GM12878 (cell line): ENCODE data around the gene RMI2. TPM values are rescaled to one million over a fixed set of nuclear protein-coding genes. Genes with fewer than 3 reads are reported as not detected.
A peak's percentile ranks its signal among the peaks of the same experiment; 100 is the strongest.

Experiments
- ASH2L ChIP-seq: fragments of 300-600, 200-600 bp; sonication (generic); IDR thresholded peaks from 2 replicates; pipeline ENCODE4 v1.6.1; 2017; ENCODE audit warnings: low read depth, mild to moderate bottlenecking, borderline replicate concordance
- BACH1 ChIP-seq: fragments of 450-650 bp; IDR thresholded peaks from 2 replicates; pipeline ENCODE4 v1.6.1; 2017; ENCODE audit warnings: mild to moderate bottlenecking, borderline replicate concordance
- CBFB ChIP-seq: IDR thresholded peaks from 2 replicates; pipeline ENCODE4 v1.6.1; 2016; ENCODE audit warnings: antibody characterized with exemption, low read depth
- CEBPB ChIP-seq, 2 experiments: fragments of 150-350 bp in 1 of 2; IDR thresholded peaks; 2 replicates each; pipeline ENCODE4 v1.6.1; 2012 to 2014; ENCODE audit warnings: low read depth in 2 of 2, low read length in 2 of 2, borderline replicate concordance in 1 of 2, inconsistent platforms in 1 of 2
- CREB1 ChIP-seq: IDR thresholded peaks from 2 replicates; pipeline ENCODE4 v1.6.1; 2012; ENCODE audit warnings: low read depth, mild to moderate bottlenecking, inconsistent platforms
- CUX1 ChIP-seq: IDR thresholded peaks from 2 replicates; pipeline ENCODE4 v1.6.1; 2012; ENCODE audit warnings: improper control_type of control experiment, low read depth, low read length; ENCODE audit not compliant: insufficient replicate concordance
- DPF2 ChIP-seq: fragments of 450-650 bp; IDR thresholded peaks from 2 replicates; pipeline ENCODE4 v1.6.1; 2017; ENCODE audit warnings: mild to moderate bottlenecking
- EED ChIP-seq: sonication (generic); IDR thresholded peaks from 2 replicates; pipeline ENCODE4 v1.6.1; 2016; ENCODE audit warnings: antibody characterized with exemption, low read depth
- EZH2 ChIP-seq: IDR thresholded peaks from 2 replicates; pipeline ENCODE4 v1.6.1; 2012; ENCODE audit warnings: low read depth, mild to moderate bottlenecking, control low read depth, inconsistent platforms, low read length, borderline replicate concordance; ENCODE audit not compliant: control insufficient read depth
- IKZF2 ChIP-seq, 2 experiments: fragments of 450-650 bp; IDR thresholded peaks; 2 replicates each; pipeline ENCODE4 v1.6.1; 2017; ENCODE audit warnings: mild to moderate bottlenecking in 2 of 2, moderate library complexity in 2 of 2
- IRF3 ChIP-seq: fragments of 450-650 bp; IDR thresholded peaks from 2 replicates; pipeline ENCODE4 v1.6.1; 2014; ENCODE audit warnings: mild to moderate bottlenecking
- JUNB ChIP-seq: IDR thresholded peaks from 2 replicates; pipeline ENCODE4 v1.6.1; 2016; ENCODE audit warnings: antibody characterized with exemption, mild to moderate bottlenecking
- PAX5 ChIP-seq: IDR thresholded peaks from 2 replicates; pipeline ENCODE4 v1.6.1; 2011; ENCODE audit warnings: low read depth, low read length, borderline replicate concordance
- POLR2AphosphoS5 ChIP-seq: IDR thresholded peaks from 2 replicates; pipeline ENCODE4 v1.6.1; 2011; ENCODE audit warnings: mild to moderate bottlenecking, low read length, inconsistent platforms
- RUNX3 ChIP-seq: IDR thresholded peaks from 2 replicates; pipeline ENCODE4 v1.6.1; 2012; ENCODE audit warnings: low read length, inconsistent platforms
- SPI1 ChIP-seq: IDR thresholded peaks from 2 replicates; pipeline ENCODE4 v1.6.1; 2011; ENCODE audit warnings: low read depth, mild to moderate bottlenecking, low read length, moderate library complexity, borderline replicate concordance; ENCODE audit not compliant: insufficient read depth
- SREBF1 ChIP-seq: IDR thresholded peaks from 2 replicates; pipeline ENCODE4 v1.6.1; 2012; ENCODE audit warnings: mild to moderate bottlenecking, low read length
- SUPT20H ChIP-seq: IDR thresholded peaks from 2 replicates; pipeline ENCODE4 v1.6.1; 2011; ENCODE audit warnings: low read depth, mild to moderate bottlenecking, low read length, moderate library complexity, borderline replicate concordance; ENCODE audit not compliant: control insufficient read depth
- TAF1 ChIP-seq: IDR thresholded peaks from 2 replicates; pipeline ENCODE4 v1.6.1; 2011; ENCODE audit warnings: mild to moderate bottlenecking, low read depth, low read length, borderline replicate concordance
- TCF12 ChIP-seq: IDR thresholded peaks from 2 replicates; pipeline ENCODE4 v1.6.1; 2011; ENCODE audit warnings: low read depth, mild to moderate bottlenecking, low read length
- ZBED1 ChIP-seq: IDR thresholded peaks from 2 replicates; pipeline ENCODE4 v1.6.1; 2016; ENCODE audit warnings: borderline replicate concordance
- polyA plus RNA-seq, 11 experiments: library from polyadenylated mRNA; depleted of rRNA in 4 of 11; unstranded in 6 of 11; stranded (reverse) in 5 of 11; fragments of >200 nt; fragmentation: Nextera tagmentation in 4 of 11; fragmentation: Illumina TruSeq in 1 of 11; extraction: Ambion mirVana in 4 of 11; extraction: Trizol in 1 of 11; gene quantifications; 1 replicate in 1 of 11; 2 replicates in 10 of 11; pipeline versions ENCODE4 v1.2.1 to v1.2.3, GENCODE V29; 2011 to 2016; ENCODE audit warnings: inconsistent platforms in 2 of 11, missing spikeins in 2 of 11, low read depth in 1 of 11
- total RNA-seq, 4 experiments: library from RNA; depleted of rRNA in 3 of 4; stranded (reverse); fragments of >200 nt in 3 of 4; fragmentation: Illumina TruSeq in 1 of 4; extraction: Trizol in 1 of 4; gene quantifications; 2 replicates each; pipeline versions ENCODE4 v1.2.1 to v1.2.3, GENCODE V29; 2013 to 2021
- TF ChIP-seq, protein P1 (sequence below): IDR thresholded peaks from 2 replicates; pipeline ENCODE4 v1.6.1; 2011; ENCODE audit warnings: borderline replicate concordance, low read depth, mild to moderate bottlenecking, moderate library complexity, low read length; ENCODE audit not compliant: insufficient read depth, poor library complexity, severe bottlenecking

Gene RMI2
- total and polyA plus RNA-seq, 10 of the 15 experiments (the other 5 are each of a cell fraction or from before 2014, with no cell fraction given), result 9.6 to 68.8 (median 32.1) TPM

- TF ChIP-seq CEBPB (IDR thresholded peaks at IDR 0.05; ENCODE audit: borderline replicate concordance in 1 of 2, low read depth in 2 of 2, low read length in 2 of 2) (no peak; a peak in 2 of 4 replicates), SPI1 (peak; percentile 78), DPF2 (peak; percentile 94), SUPT20H (no peak), EZH2 (no peak), POLR2AphosphoS5 (peak; percentile 76), EED (peak; percentile 94), CUX1 (peak; percentile 87), TAF1 (0 out of 2 replicates have a peak, but pooled peaks have one; percentile 52), CREB1 (peak; percentile 68), JUNB (peak; percentile 91), PAX5 (peak; percentile 98), ZBED1 (peak; percentile 87; the same call in 1 of the 2 replicates), IKZF2 (IDR thresholded peaks at IDR 0.05) (peak; percentile 87 to 89), IRF3 (no peak), ASH2L (peak; percentile 31; the same call in 1 of the 2 replicates), BACH1 (peak; percentile 31; the same call in 1 of the 2 replicates), CBFB (peak; percentile 84), RUNX3 (peak; percentile 92), SREBF1 (no peak), TCF12 (peak; percentile 99)
- TF ChIP-seq, protein P1, sequence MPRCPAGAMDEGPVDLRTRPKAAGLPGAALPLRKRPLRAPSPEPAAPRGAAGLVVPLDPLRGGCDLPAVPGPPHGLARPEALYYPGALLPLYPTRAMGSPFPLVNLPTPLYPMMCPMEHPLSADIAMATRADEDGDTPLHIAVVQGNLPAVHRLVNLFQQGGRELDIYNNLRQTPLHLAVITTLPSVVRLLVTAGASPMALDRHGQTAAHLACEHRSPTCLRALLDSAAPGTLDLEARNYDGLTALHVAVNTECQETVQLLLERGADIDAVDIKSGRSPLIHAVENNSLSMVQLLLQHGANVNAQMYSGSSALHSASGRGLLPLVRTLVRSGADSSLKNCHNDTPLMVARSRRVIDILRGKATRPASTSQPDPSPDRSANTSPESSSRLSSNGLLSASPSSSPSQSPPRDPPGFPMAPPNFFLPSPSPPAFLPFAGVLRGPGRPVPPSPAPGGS, result peak; percentile 81
These were observed 16.8 kb upstream of the RMI2 start (continued) for GRCh38 chr16:11328172-11329070.
